ENCODE data around the gene CMAS.

DNA sequence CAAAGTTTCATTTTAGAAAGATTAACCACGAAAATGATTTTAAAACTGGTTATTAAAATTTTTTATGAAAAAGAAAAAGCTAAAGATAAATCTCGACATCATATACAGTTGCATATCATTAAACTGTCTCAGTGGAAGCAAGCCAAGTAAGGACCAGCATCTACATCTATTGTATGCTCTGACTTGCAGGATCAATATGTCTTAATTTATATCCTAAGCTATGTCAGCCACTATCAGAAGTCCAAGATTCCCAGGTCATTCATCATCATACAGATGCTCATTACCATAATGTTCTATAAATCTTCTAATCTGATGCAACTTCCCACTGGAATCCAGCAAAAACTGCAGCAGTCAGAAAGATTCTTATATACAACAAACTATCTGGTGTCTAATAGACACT is 43.5 kb downstream of the CMAS start:
- TF ChIP-seq EZH2 (IDR thresholded peaks at IDR 0.05; ENCODE audit: low read length, missing control alignments): no peak
- TF ChIP-seq, protein P1, sequence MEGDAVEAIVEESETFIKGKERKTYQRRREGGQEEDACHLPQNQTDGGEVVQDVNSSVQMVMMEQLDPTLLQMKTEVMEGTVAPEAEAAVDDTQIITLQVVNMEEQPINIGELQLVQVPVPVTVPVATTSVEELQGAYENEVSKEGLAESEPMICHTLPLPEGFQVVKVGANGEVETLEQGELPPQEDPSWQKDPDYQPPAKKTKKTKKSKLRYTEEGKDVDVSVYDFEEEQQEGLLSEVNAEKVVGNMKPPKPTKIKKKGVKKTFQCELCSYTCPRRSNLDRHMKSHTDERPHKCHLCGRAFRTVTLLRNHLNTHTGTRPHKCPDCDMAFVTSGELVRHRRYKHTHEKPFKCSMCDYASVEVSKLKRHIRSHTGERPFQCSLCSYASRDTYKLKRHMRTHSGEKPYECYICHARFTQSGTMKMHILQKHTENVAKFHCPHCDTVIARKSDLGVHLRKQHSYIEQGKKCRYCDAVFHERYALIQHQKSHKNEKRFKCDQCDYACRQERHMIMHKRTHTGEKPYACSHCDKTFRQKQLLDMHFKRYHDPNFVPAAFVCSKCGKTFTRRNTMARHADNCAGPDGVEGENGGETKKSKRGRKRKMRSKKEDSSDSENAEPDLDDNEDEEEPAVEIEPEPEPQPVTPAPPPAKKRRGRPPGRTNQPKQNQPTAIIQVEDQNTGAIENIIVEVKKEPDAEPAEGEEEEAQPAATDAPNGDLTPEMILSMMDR (conservative IDR thresholded peaks at IDR 0.05 in 1 of 2, IDR thresholded peaks at IDR 0.05 in 1 of 2; ENCODE audit: low read depth in 1 of 2, low read length in 2 of 2): no peak
